ENCODE results near the gene NAA11.

NAA11 gene

DNA sequence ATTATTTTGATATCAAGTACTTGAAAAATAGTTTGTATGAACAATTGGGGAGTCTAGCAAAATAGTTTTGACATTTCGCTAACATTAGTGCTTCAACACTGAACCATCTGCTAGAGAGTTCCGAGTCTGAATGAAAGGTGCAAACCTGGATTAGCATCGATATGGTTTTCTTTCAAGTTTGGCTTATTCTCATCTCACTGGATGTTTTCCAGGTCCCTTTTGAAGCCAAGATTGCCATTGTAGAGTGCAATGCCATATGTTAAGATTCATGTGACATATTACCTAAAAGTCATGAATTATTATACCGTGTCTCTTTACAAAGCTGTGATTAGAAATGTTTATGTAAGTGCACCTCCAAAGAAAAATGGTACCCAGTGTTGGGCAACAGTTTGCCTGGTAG lies 36.8 kb upstream of the NAA11 start:
- TF ChIP-seq, protein P1, sequence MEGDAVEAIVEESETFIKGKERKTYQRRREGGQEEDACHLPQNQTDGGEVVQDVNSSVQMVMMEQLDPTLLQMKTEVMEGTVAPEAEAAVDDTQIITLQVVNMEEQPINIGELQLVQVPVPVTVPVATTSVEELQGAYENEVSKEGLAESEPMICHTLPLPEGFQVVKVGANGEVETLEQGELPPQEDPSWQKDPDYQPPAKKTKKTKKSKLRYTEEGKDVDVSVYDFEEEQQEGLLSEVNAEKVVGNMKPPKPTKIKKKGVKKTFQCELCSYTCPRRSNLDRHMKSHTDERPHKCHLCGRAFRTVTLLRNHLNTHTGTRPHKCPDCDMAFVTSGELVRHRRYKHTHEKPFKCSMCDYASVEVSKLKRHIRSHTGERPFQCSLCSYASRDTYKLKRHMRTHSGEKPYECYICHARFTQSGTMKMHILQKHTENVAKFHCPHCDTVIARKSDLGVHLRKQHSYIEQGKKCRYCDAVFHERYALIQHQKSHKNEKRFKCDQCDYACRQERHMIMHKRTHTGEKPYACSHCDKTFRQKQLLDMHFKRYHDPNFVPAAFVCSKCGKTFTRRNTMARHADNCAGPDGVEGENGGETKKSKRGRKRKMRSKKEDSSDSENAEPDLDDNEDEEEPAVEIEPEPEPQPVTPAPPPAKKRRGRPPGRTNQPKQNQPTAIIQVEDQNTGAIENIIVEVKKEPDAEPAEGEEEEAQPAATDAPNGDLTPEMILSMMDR (IDR thresholded peaks at IDR 0.05; ENCODE audit: low read depth, low read length) = no peak
- TF ChIP-seq, protein P2, sequence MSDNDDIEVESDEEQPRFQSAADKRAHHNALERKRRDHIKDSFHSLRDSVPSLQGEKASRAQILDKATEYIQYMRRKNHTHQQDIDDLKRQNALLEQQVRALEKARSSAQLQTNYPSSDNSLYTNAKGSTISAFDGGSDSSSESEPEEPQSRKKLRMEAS (IDR thresholded peaks at IDR 0.05; ENCODE audit: low read depth, low read length) = no peak
- TF ChIP-seq MYC (IDR thresholded peaks at IDR 0.05; ENCODE audit: low read depth, low read length) = no peak
- no peak for TF ChIP-seq POLR2A (IDR thresholded peaks at IDR 0.05; ENCODE audit: extremely low read depth, insufficient read length)
- H3K4me3 ChIP-seq (ENCODE audit: low read depth, low read length) = no peak overlapping the region
- DNase-seq (ENCODE audit: low read depth) = no peak

DNA sequence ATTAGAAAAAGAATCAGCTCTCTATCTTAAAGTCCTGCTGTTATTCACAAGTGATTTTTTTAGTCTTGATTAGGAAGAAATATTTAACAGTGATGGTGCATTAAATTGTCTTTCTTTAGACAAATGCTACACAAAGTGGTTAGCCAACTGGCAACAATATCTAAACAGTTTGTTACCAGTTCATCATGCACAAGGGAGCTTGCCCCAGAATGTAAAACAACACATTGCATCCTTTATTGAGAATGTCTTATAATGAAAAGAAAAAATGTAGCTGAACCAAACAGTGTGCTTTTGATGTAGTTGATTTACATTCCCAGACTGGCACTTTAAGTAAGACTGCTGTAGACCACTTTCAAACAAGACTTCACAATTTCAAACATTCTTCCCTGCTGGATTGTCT lies 34.1 kb upstream of the NAA11 start:
- TF ChIP-seq, protein P2 (IDR thresholded peaks at IDR 0.05; ENCODE audit: low read depth, low read length) = no peak
- TF ChIP-seq, protein P1 (IDR thresholded peaks at IDR 0.05; ENCODE audit: low read depth, low read length) = no peak
- TF ChIP-seq POLR2A (IDR thresholded peaks at IDR 0.05; ENCODE audit: extremely low read depth, insufficient read length) (no peak), MYC (IDR thresholded peaks at IDR 0.05; ENCODE audit: low read depth, low read length) (no peak)
- no peak overlapping the region for H3K4me3 ChIP-seq (ENCODE audit: low read depth, low read length)
- no peak for DNase-seq (ENCODE audit: low read depth)

DNA sequence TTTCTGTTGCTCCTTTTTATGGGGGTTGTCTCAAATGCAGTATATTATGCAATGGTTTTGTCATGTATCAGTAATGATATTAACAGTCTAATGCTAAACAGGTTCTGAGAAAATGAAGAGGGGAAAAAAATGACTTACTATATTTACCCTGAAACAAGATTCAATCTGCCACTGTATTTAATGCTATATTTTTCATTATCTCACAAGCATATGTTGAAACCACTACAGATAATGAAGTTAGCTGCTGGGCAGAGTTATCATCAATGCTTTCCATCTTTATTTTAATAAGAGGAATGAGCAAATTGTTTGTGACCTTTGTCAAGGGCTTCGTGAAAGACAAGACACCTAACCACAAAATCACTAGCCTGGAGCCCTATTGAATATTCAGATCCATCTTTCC lies 32.6 kb upstream of the NAA11 start:
- no peak for TF ChIP-seq POLR2A (IDR thresholded peaks at IDR 0.05; ENCODE audit: extremely low read depth, insufficient read length)
- TF ChIP-seq MYC (IDR thresholded peaks at IDR 0.05; ENCODE audit: low read depth, low read length) = no peak
- TF ChIP-seq, protein P2 (IDR thresholded peaks at IDR 0.05; ENCODE audit: low read depth, low read length) = no peak
- TF ChIP-seq, protein P1 (IDR thresholded peaks at IDR 0.05; ENCODE audit: low read depth, low read length) = no peak
- DNase-seq (ENCODE audit: low read depth) = no peak

DNA sequence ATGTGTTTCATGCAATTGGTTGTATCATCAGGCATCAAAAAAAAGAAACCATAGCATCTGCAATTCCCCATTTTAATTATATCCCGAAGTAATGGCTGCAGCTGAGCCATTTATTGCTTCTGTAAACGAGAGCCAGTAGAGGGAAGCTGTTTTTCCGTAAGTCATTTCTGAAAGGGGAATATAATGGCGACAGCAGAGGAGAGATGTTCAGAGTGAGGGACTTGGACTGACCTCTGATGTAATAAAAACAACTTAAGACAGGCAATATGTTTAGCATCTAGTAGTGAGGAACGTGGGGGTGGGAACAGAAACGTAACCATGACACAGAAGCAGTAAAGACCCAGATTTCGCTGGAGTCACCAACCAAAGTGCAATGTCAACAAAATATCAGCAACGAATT lies 31.5 kb upstream of the NAA11 start:
- TF ChIP-seq, protein P2 (IDR thresholded peaks at IDR 0.05; ENCODE audit: low read depth, low read length) = no peak
- TF ChIP-seq, protein P1 (IDR thresholded peaks at IDR 0.05; ENCODE audit: low read depth, low read length) = no peak
- TF ChIP-seq POLR2A (IDR thresholded peaks at IDR 0.05; ENCODE audit: extremely low read depth, insufficient read length) = no peak
- no peak for TF ChIP-seq MYC (IDR thresholded peaks at IDR 0.05; ENCODE audit: low read depth, low read length)
- DNase-seq (ENCODE audit: low read depth) = no peak
- no peak overlapping the region for H3K4me3 ChIP-seq (ENCODE audit: low read depth, low read length)

More for the DNA sequence above, 32.6 kb upstream of the NAA11 start:
- H3K4me3 ChIP-seq (ENCODE audit: low read depth, low read length) = no peak overlapping the region

DNA sequence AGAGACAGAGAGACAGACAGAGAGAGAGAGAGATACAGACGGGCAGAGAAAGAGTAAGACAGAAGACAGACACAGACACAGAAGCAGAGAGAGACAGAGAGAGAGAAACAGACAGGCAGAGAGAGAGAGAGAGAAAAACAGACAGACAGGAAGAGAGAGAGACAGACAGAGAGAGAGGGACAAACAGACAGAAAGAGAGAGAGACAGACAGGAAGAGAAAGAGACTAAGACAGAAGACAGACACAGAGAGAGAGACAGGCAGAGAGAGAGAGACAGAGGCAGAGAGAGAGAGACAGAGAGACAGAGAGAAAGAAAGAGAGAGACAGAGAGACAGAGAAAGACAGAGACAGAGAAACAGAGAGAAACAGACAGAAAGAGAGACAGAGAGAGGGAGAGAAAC lies 27.2 kb upstream of the NAA11 start:
- no peak for DNase-seq (ENCODE audit: low read depth)
- TF ChIP-seq MYC (IDR thresholded peaks at IDR 0.05; ENCODE audit: low read depth, low read length) (no peak), POLR2A (IDR thresholded peaks at IDR 0.05; ENCODE audit: extremely low read depth, insufficient read length) (no peak)
- TF ChIP-seq, protein P2 (IDR thresholded peaks at IDR 0.05; ENCODE audit: low read depth, low read length) = no peak
- TF ChIP-seq, protein P1 (IDR thresholded peaks at IDR 0.05; ENCODE audit: low read depth, low read length) = no peak
- no peak overlapping the region for H3K4me3 ChIP-seq (ENCODE audit: low read depth, low read length)

DNA sequence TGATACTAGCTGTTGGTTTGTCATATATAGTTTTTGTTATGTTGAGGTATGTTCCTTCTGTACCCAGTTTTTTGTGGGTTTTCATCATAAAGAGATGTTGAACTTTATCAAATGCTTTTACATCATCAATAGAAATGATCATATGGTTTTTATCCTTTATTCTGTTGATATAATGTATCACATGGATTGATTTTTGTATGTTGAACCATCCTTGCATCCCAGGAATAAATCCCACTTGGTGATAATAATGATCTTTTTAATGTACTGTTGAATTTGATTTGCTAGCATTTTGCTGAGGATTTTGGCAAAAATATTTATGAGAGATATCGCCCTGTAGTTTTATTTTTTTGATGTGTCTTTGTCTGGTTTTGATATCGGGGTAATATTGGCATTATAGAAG lies 22.5 kb upstream of the NAA11 start:
- no peak overlapping the region for H3K4me3 ChIP-seq (ENCODE audit: low read depth, low read length)
- no peak for DNase-seq (ENCODE audit: low read depth)
- TF ChIP-seq POLR2A (IDR thresholded peaks at IDR 0.05; ENCODE audit: extremely low read depth, insufficient read length) = no peak
- TF ChIP-seq, protein P1 (IDR thresholded peaks at IDR 0.05; ENCODE audit: low read depth, low read length) = no peak
- no peak for TF ChIP-seq MYC (IDR thresholded peaks at IDR 0.05; ENCODE audit: low read depth, low read length)
- TF ChIP-seq, protein P2 (IDR thresholded peaks at IDR 0.05; ENCODE audit: low read depth, low read length) = no peak

Data from NB4 (cell line).